NCI-H524 (cell line): Measurements from ENCODE around the gene ABCG1.

Experiments used
- DNase-seq, 2 experiments: peaks; one replicate each; lab custom pipeline; 2025; lab: John Stamatoyannopoulos, UW

ABCG1 gene

GRCh38 chr21:42271065-42271464 lies 52.1 kb downstream of the ABCG1 start:
- DNase-seq: no peak

- DNase-seq: no peak
These were observed 53.4 kb downstream of the ABCG1 start for GRCh38 chr21:42272109-42272962.

GRCh38 chr21:42272984-42273600 lies 54.2 kb downstream of the ABCG1 start:
- no peak for DNase-seq

- no peak for DNase-seq
These were observed 57.1 kb downstream of the ABCG1 start for GRCh38 chr21:42276076-42276475.

- peak in 1 of 2 experiments; percentile 32 for DNase-seq
These were observed 57.7 kb downstream of the ABCG1 start for GRCh38 chr21:42276526-42277154.

- no peak for DNase-seq
These were observed 58.7 kb downstream of the ABCG1 start for GRCh38 chr21:42277593-42277992.

- no peak for DNase-seq
These were observed 59.7 kb downstream of the ABCG1 start for GRCh38 chr21:42278451-42279149.

GRCh38 chr21:42279341-42279871 lies 60.5 kb downstream of the ABCG1 start:
- no peak for DNase-seq

- DNase-seq: no peak
These were observed 60.9 kb downstream of the ABCG1 start for GRCh38 chr21:42279888-42280287.

- DNase-seq: no peak
These were observed 61.6 kb downstream of the ABCG1 start for GRCh38 chr21:42280356-42281180.

- DNase-seq: no peak
These were observed 62.3 kb downstream of the ABCG1 start for GRCh38 chr21:42281181-42281680.

GRCh38 chr21:42282021-42282420 lies 63.1 kb downstream of the ABCG1 start:
- DNase-seq: no peak

- no peak for DNase-seq
These were observed 63.8 kb downstream of the ABCG1 start for GRCh38 chr21:42282715-42283114.

GRCh38 chr21:42285569-42286245 lies 66.8 kb downstream of the ABCG1 start:
- DNase-seq: no peak

- DNase-seq: no peak
These were observed 67.5 kb downstream of the ABCG1 start for GRCh38 chr21:42286416-42286815.

- DNase-seq: no peak
These were observed 68.5 kb downstream of the ABCG1 start for GRCh38 chr21:42287193-42288083.

GRCh38 chr21:42288962-42289361 lies 70.0 kb downstream of the ABCG1 start:
- no peak for DNase-seq

- DNase-seq: no peak
These were observed 71.0 kb downstream of the ABCG1 start for GRCh38 chr21:42289926-42290325.

- DNase-seq: no peak
These were observed 71.6 kb downstream of the ABCG1 start for GRCh38 chr21:42290505-42290904.
